Measurements from ENCODE around the gene NAT8L. TPM values are rescaled to one million over a fixed set of nuclear protein-coding genes. Genes with fewer than 3 reads are reported as not detected.

The NAT8L gene
- total RNA-seq, 1 donor from 2014 or later: 0.64 TPM

GRCh38 chr4:2076908-2077536 lies 17.9 kb downstream of the NAT8L start:
- TF ChIP-seq, protein P1, sequence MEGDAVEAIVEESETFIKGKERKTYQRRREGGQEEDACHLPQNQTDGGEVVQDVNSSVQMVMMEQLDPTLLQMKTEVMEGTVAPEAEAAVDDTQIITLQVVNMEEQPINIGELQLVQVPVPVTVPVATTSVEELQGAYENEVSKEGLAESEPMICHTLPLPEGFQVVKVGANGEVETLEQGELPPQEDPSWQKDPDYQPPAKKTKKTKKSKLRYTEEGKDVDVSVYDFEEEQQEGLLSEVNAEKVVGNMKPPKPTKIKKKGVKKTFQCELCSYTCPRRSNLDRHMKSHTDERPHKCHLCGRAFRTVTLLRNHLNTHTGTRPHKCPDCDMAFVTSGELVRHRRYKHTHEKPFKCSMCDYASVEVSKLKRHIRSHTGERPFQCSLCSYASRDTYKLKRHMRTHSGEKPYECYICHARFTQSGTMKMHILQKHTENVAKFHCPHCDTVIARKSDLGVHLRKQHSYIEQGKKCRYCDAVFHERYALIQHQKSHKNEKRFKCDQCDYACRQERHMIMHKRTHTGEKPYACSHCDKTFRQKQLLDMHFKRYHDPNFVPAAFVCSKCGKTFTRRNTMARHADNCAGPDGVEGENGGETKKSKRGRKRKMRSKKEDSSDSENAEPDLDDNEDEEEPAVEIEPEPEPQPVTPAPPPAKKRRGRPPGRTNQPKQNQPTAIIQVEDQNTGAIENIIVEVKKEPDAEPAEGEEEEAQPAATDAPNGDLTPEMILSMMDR (IDR thresholded peaks at IDR 0.05): no peak
- Mint-ChIP-seq H3K4me1 (ENCODE audit: unreplicated experiment) (no peaks in the 10 kb centered on the region), H3K36me3 (ENCODE audit: unreplicated experiment) (no peaks in the 10 kb centered on the region), H3K27me3 (ENCODE audit: unreplicated experiment) (no peaks in the 10 kb centered on the region), H3K4me3 (ENCODE audit: unreplicated experiment) (no peak overlapping the region), H3K27ac (ENCODE audit: unreplicated experiment) (no peak overlapping the region), H3K9me3 (ENCODE audit: unreplicated experiment) (no peaks in the 10 kb centered on the region)
- no peak for DNase-seq (ENCODE audit: extremely low spot score, unreplicated experiment)

DNA sequence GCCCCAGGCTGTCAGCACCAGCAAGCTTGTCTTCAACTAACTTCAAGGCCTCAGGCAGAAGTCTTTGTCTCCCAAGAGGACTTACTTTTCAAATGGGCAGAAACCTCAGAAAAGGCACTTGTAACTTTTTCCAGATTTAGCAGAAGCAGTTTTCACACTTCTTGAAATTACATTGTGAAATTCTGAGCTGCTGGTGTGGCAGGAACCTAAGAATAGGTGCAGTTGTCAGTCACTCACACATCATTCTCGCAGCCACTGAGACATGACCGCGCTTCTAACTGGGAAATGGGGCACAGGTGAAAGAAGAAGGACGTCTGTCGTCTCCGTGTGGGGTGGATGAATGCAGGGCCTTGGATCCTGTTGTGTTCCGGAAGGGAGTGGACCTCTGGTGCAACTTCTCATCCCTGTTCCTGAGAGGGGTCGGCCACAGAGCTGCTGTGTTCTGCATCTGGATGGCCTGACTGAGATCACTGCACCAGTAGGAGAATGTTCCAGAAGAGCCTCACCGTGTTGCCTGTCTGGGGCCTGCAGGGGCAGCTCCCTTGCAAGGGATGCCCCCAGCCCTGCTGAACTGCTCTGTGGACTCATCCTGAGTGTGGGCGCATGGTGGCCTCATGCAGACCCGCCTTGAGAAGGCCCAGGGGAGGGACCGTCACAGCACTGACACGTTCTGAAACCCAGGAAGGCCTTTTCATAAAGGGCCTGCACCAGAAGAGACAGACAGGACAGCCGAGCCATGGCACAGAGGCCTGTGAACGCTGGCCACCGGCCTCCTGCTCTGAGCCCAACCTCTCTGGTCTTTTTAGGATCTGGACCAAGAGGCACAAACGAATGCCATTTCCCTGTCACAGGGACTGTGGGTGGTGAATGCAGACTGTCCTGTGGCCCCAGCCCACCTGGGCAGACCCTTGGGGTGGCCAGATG lies 18.7 kb downstream of the NAT8L start:
- TF ChIP-seq, protein P1 (IDR thresholded peaks at IDR 0.05): no peak
- H3K4me3 Mint-ChIP-seq (ENCODE audit: unreplicated experiment): no peak overlapping the region
- no peaks in the 10 kb centered on the region for H3K27me3 Mint-ChIP-seq (ENCODE audit: unreplicated experiment)
- DNase-seq (ENCODE audit: extremely low spot score, unreplicated experiment): no peak
- no peaks in the 10 kb centered on the region for H3K9me3 Mint-ChIP-seq (ENCODE audit: unreplicated experiment)
- H3K4me1 Mint-ChIP-seq (ENCODE audit: unreplicated experiment): no peaks in the 10 kb centered on the region
- H3K36me3 Mint-ChIP-seq (ENCODE audit: unreplicated experiment): no peaks in the 10 kb centered on the region
- no peak overlapping the region for H3K27ac Mint-ChIP-seq (ENCODE audit: unreplicated experiment)

GRCh38 chr4:2078584-2078983 lies 19.5 kb downstream of the NAT8L start:
- Mint-ChIP-seq H3K4me3 (ENCODE audit: unreplicated experiment) (no peak overlapping the region), H3K4me1 (ENCODE audit: unreplicated experiment) (no peaks in the 10 kb centered on the region), H3K27me3 (ENCODE audit: unreplicated experiment) (no peaks in the 10 kb centered on the region), H3K27ac (ENCODE audit: unreplicated experiment) (no peak overlapping the region), H3K9me3 (ENCODE audit: unreplicated experiment) (no peaks in the 10 kb centered on the region), H3K36me3 (ENCODE audit: unreplicated experiment) (no peaks in the 10 kb centered on the region)
- TF ChIP-seq, protein P1 (IDR thresholded peaks at IDR 0.05): no peak
- DNase-seq (ENCODE audit: extremely low spot score, unreplicated experiment): no peak

DNA sequence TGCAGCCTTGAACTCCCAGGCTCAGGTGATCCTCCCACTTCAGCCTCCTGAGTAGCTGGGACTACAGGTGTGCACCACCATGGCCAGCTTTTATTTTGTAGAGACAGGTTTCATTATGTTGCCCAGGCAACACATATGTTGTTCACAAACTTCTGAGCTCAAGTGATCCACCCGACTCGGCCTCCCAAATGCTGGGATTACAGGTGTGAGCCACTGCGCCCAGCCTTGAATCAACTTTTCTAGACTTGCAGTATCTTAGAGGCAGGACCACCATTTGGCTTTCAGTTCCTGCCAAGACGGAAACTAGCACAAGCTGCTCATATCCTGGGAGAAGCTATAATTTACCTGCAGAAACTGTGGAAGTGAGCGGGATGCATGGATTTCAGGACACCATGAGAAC lies 19.9 kb downstream of the NAT8L start:
- DNase-seq (ENCODE audit: extremely low spot score, unreplicated experiment): no peak
- Mint-ChIP-seq H3K36me3 (ENCODE audit: unreplicated experiment) (no peaks in the 10 kb centered on the region), H3K4me3 (ENCODE audit: unreplicated experiment) (no peak overlapping the region), H3K4me1 (ENCODE audit: unreplicated experiment) (no peaks in the 10 kb centered on the region), H3K27me3 (ENCODE audit: unreplicated experiment) (no peaks in the 10 kb centered on the region), H3K27ac (ENCODE audit: unreplicated experiment) (no peak overlapping the region), H3K9me3 (ENCODE audit: unreplicated experiment) (no peaks in the 10 kb centered on the region)
- TF ChIP-seq, protein P1 (IDR thresholded peaks at IDR 0.05): no peak

DNA sequence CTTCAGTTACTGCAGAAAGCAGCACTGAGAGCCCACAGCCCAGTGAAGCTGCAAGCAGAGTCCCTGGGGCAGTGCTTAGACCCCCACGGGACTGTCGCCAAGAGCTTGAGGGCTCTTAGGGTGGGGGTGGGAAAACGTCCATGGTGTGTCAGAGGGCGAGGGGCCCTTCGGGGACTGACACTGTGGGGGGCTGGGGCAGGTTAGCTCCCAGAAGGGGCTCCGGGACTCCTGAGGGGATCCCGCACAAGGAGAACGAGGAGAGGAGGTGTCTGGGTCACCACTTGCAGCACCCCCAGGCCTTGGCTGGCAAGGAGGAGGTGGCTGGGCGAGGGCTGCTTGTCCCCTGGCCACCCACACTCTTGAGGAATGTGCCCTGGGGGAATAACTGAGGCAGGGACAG lies 20.8 kb downstream of the NAT8L start:
- TF ChIP-seq, protein P1 (IDR thresholded peaks at IDR 0.05): no peak
- H3K4me3 Mint-ChIP-seq (ENCODE audit: unreplicated experiment): no peak overlapping the region

More for the DNA sequence above, 20.8 kb downstream of the NAT8L start:
- H3K4me1 Mint-ChIP-seq (ENCODE audit: unreplicated experiment): no peaks in the 10 kb centered on the region
- no peaks in the 10 kb centered on the region for H3K36me3 Mint-ChIP-seq (ENCODE audit: unreplicated experiment)
- no peaks in the 10 kb centered on the region for H3K27me3 Mint-ChIP-seq (ENCODE audit: unreplicated experiment)
- H3K9me3 Mint-ChIP-seq (ENCODE audit: unreplicated experiment): no peaks in the 10 kb centered on the region
- H3K27ac Mint-ChIP-seq (ENCODE audit: unreplicated experiment): no peak overlapping the region
- DNase-seq (ENCODE audit: extremely low spot score, unreplicated experiment): peak; percentile 83

Data from osteocyte (in vitro differentiated cells).